ENCODE data around the gene CRABP1. TPM values are rescaled to one million over a fixed set of nuclear protein-coding genes. Genes with fewer than 3 reads are reported as not detected.

CRABP1 gene
- total RNA-seq, 2 experiments from 2014 or later, result 0.36 TPM; not detected in 1

GRCh38 chr15:78353093-78353492, 12.9 kb downstream of the CRABP1 start:
- DNase-seq (peak; percentile 3), ATAC-seq (peak; percentile 34)
- peaks cover 4% of the 10 kb centered on the region for H3K27me3 Mint-ChIP-seq
- TF ChIP-seq CTCF (IDR thresholded peaks at IDR 0.05), result no peak
- H3K4me3 Mint-ChIP-seq, result no peak overlapping the region
- POLR2A ChIA-PET, result no interaction called here
- CTCF ChIA-PET, result interaction anchor here (0.9 kb wide), 1 partner anchor 9 kb away, joined by 4 read pairs; no protein-coding TSS in a partner anchor
- H3K27ac Mint-ChIP-seq, result no peak overlapping the region
- H3K4me1 Mint-ChIP-seq (ENCODE audit: low read depth), result no peaks in the 10 kb centered on the region
- intact Hi-C loops (cut with micrococcal nuclease), result no loop called here
- no peaks in the 10 kb centered on the region for H3K36me3 Mint-ChIP-seq (ENCODE audit: low read depth)
- H3K9me3 Mint-ChIP-seq, result no peaks in the 10 kb centered on the region

- DNase-seq, result no peak
- Mint-ChIP-seq H3K36me3 (ENCODE audit: low read depth) (no peaks in the 10 kb centered on the region), H3K9me3 (no peaks in the 10 kb centered on the region), H3K4me3 (no peak overlapping the region), H3K27me3 (peaks cover 5% of the 10 kb centered on the region), H3K4me1 (ENCODE audit: low read depth) (no peaks in the 10 kb centered on the region), H3K27ac (no peak overlapping the region)
- ChIA-PET POLR2A (no interaction called here), CTCF (no interaction called here)
- no peak for ATAC-seq
- TF ChIP-seq CTCF (IDR thresholded peaks at IDR 0.05), result no peak
- intact Hi-C loops (cut with micrococcal nuclease), result no loop called here
Measured at GRCh38 chr15:78355177-78355576, 15.0 kb downstream of the CRABP1 start.

GRCh38 chr15:78358102-78358870, 18.1 kb downstream of the CRABP1 start:
- Mint-ChIP-seq H3K27me3 (peaks cover 5% of the 10 kb centered on the region), H3K27ac (no peak overlapping the region), H3K4me1 (ENCODE audit: low read depth) (no peaks in the 10 kb centered on the region), H3K9me3 (no peaks in the 10 kb centered on the region), H3K36me3 (ENCODE audit: low read depth) (no peaks in the 10 kb centered on the region), H3K4me3 (no peak overlapping the region)
- intact Hi-C loops (cut with micrococcal nuclease), result no loop called here
- no peak for TF ChIP-seq CTCF (IDR thresholded peaks at IDR 0.05)
- CTCF ChIA-PET, result interaction anchor here (1.2 to 1.5 kb wide), 2 partner anchors 50 to 79 kb away, joined by 3 read pairs; no protein-coding TSS in a partner anchor
- ATAC-seq, result no peak
- POLR2A ChIA-PET, result no interaction called here
- no peak for DNase-seq

GRCh38 chr15:78359041-78359808, 19.1 kb downstream of the CRABP1 start:
- DNase-seq, result no peak
- ChIA-PET CTCF (interaction anchor here (1.2 kb wide), 1 partner anchor 51 kb away, joined by 3 read pairs; no protein-coding TSS in a partner anchor), POLR2A (no interaction called here)
- H3K4me3 Mint-ChIP-seq, result no peak overlapping the region
- H3K4me1 Mint-ChIP-seq (ENCODE audit: low read depth), result no peaks in the 10 kb centered on the region
- intact Hi-C loops (cut with micrococcal nuclease), result no loop called here
- ATAC-seq, result no peak
- H3K9me3 Mint-ChIP-seq, result no peaks in the 10 kb centered on the region
- no peak for TF ChIP-seq CTCF (IDR thresholded peaks at IDR 0.05)
- H3K27me3 Mint-ChIP-seq, result peaks cover 5% of the 10 kb centered on the region
- no peaks in the 10 kb centered on the region for H3K36me3 Mint-ChIP-seq (ENCODE audit: low read depth)
- H3K27ac Mint-ChIP-seq, result no peak overlapping the region

- intact Hi-C loops (cut with micrococcal nuclease), result no loop called here
- H3K9me3 Mint-ChIP-seq, result no peaks in the 10 kb centered on the region
- no peaks in the 10 kb centered on the region for H3K4me1 Mint-ChIP-seq (ENCODE audit: low read depth)
- POLR2A ChIA-PET, result no interaction called here
- DNase-seq (no peak), ATAC-seq (no peak)
- CTCF ChIA-PET, result no interaction called here
- H3K4me3 Mint-ChIP-seq, result no peak overlapping the region
- no peaks in the 10 kb centered on the region for H3K36me3 Mint-ChIP-seq (ENCODE audit: low read depth)
- peaks cover 5% of the 10 kb centered on the region for H3K27me3 Mint-ChIP-seq
- H3K27ac Mint-ChIP-seq, result no peak overlapping the region
- no peak for TF ChIP-seq CTCF (IDR thresholded peaks at IDR 0.05)
Measured at GRCh38 chr15:78360367-78360801, 20.2 kb downstream of the CRABP1 start.
